MM.1S (cell line): ENCODE results near the gene SCUBE1.

ENCODE experiments used
- DNase-seq: peaks from one replicate; pipeline ENCODE4 v3.0.0-alpha.2; 2015
- H2AFZ ChIP-seq: fragments of 300-600 bp; sonication (generic); 2 replicates; pipeline ENCODE4 v1.6.0; 2016; ENCODE audit warnings: antibody characterized with exemption, low read length
- H3F3A ChIP-seq: fragments of 300-600 bp; sonication (generic); 2 replicates; pipeline ENCODE4 v1.6.1; 2016; ENCODE audit warnings: mild to moderate bottlenecking, antibody characterized with exemption, low read length, moderate library complexity, mixed read lengths; ENCODE audit not compliant: insufficient read depth
- H3K27ac ChIP-seq: fragments of 300-600 bp; sonication (generic); 2 replicates; pipeline ENCODE4 v1.5.1; 2016; ENCODE audit warnings: mild to moderate bottlenecking, low read length
- H3K27me3 ChIP-seq: fragments of 300-600 bp; sonication (generic); replicated peaks from 2 replicates; pipeline ENCODE4 v1.6.0; 2016; ENCODE audit warnings: low read length; ENCODE audit not compliant: insufficient read depth
- H3K36me3 ChIP-seq: fragments of 300-600 bp; sonication (generic); replicated peaks from 2 replicates; pipeline ENCODE4 v1.6.1; 2016; ENCODE audit warnings: mild to moderate bottlenecking, low read length, mixed read lengths; ENCODE audit not compliant: insufficient read depth
- H3K4me1 ChIP-seq: fragments of 300-600 bp; sonication (generic); 2 replicates; pipeline ENCODE4 v1.6.1; 2016; ENCODE audit warnings: low read length, mixed read lengths
- H3K4me2 ChIP-seq: fragments of 300-600 bp; sonication (generic); 2 replicates; pipeline ENCODE4 v1.6.0; 2016; ENCODE audit warnings: low read depth, low read length
- H3K4me3 ChIP-seq: fragments of 300-600 bp; sonication (generic); 2 replicates; pipeline ENCODE4 v1.5.1; 2016; ENCODE audit warnings: low read length, mixed read lengths
- H3K79me2 ChIP-seq: fragments of 300-600 bp; sonication (generic); 2 replicates; pipeline ENCODE4 v1.6.1; 2016; ENCODE audit warnings: mixed run types, low read length, mixed read lengths
- H3K9ac ChIP-seq: fragments of 300-600 bp; sonication (generic); 2 replicates; pipeline ENCODE4 v1.6.1; 2016; ENCODE audit warnings: low read length, mixed read lengths
- H3K9me2 ChIP-seq: fragments of 300-600 bp; sonication (generic); replicated peaks from 2 replicates; pipeline ENCODE4 v1.6.1; 2016; ENCODE audit warnings: mild to moderate bottlenecking, low read length, mixed read lengths; ENCODE audit not compliant: insufficient read depth
- H3K9me3 ChIP-seq: fragments of 300-600 bp; sonication (generic); replicated peaks from 2 replicates; pipeline ENCODE4 v1.6.1; 2016; ENCODE audit warnings: mild to moderate bottlenecking, low read length, mixed read lengths; ENCODE audit not compliant: insufficient read depth
- H4K20me1 ChIP-seq: fragments of 300-600 bp; sonication (generic); 2 replicates; pipeline ENCODE4 v1.6.1; 2016; ENCODE audit warnings: mild to moderate bottlenecking, low read length, moderate library complexity, mixed read lengths; ENCODE audit not compliant: insufficient read depth
- CTCF ChIP-seq: fragments of 300-600 bp; sonication (generic); IDR thresholded peaks from 2 replicates; pipeline ENCODE4 v1.5.1; 2016; ENCODE audit warnings: antibody characterized with exemption, low read length, mixed read lengths
- EZH2 ChIP-seq: fragments of 300-600 bp; sonication (generic); optimal IDR thresholded peaks from 2 replicates; pipeline ENCODE3; 2017; ENCODE audit warnings: low read depth, mild to moderate bottlenecking, antibody characterized with exemption, low read length, mixed read lengths
- EZH2phosphoT487 ChIP-seq: fragments of 300-600 bp; sonication (generic); IDR thresholded peaks from 2 replicates; pipeline ENCODE4 v1.6.1; 2018; ENCODE audit warnings: antibody characterized with exemption, low read length

SCUBE1 gene

GRCh38 chr22:43171607-43172006 lies 171.6 kb downstream of the SCUBE1 start:
- no peak overlapping the region for H3K4me3 ChIP-seq
- H3K27ac ChIP-seq = no peak overlapping the region
- no peak overlapping the region for H3K4me2 ChIP-seq
- H3K9me3 ChIP-seq = no peaks in the 10 kb centered on the region
- H3K9me2 ChIP-seq = no peaks in the 10 kb centered on the region
- TF ChIP-seq EZH2 (no peak), EZH2phosphoT487 (no peak), CTCF (no peak)
- no peaks in the 10 kb centered on the region; the same call in 1 of the 2 replicates for H3K36me3 ChIP-seq
- no peaks in the 10 kb centered on the region for H3F3A ChIP-seq
- H2AFZ ChIP-seq = no peak overlapping the region
- no peak overlapping the region for H3K9ac ChIP-seq
- no peak for DNase-seq
- no peaks in the 10 kb centered on the region for H3K27me3 ChIP-seq
- H3K4me1 ChIP-seq = no peaks in the 10 kb centered on the region
- no peaks in the 10 kb centered on the region for H3K79me2 ChIP-seq
- no peaks in the 10 kb centered on the region for H4K20me1 ChIP-seq

DNA sequence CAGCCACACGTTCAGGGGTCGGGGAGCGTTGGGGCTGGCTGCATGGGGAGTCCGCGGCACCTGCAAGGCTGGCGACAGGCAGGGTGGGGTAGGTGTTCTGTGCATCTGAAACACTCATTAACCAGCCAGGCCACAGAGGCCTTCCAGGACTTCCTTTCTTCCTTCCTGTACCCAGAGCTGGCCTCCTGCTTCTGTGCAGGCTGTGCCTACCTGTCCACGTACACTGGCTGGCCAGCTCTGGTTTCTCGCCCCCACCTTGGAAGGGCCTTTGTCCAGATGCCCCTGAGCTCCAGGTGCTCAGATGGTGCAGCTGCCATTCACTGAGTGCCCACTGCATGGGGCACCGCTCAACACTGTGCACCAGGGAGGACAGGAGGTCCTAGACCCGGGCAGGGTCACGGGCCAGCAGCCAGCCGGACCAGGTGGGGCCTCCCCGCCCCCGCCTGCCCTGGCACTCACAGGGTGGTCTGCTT lies 172.1 kb downstream of the SCUBE1 start:
- no peak overlapping the region for H3K9ac ChIP-seq
- H3K9me3 ChIP-seq = no peaks in the 10 kb centered on the region
- no peak for TF ChIP-seq EZH2phosphoT487
- no peak for TF ChIP-seq EZH2
- no peak for DNase-seq
- no peaks in the 10 kb centered on the region for H3K27me3 ChIP-seq
- no peak overlapping the region for H3K4me3 ChIP-seq
- H3K4me1 ChIP-seq = no peaks in the 10 kb centered on the region
- H3K36me3 ChIP-seq = no peaks in the 10 kb centered on the region; the same call in 1 of the 2 replicates
- H3K9me2 ChIP-seq = no peaks in the 10 kb centered on the region
- H3K79me2 ChIP-seq = no peaks in the 10 kb centered on the region
- no peak overlapping the region for H3K4me2 ChIP-seq
- no peak overlapping the region for H2AFZ ChIP-seq
- no peak overlapping the region for H3K27ac ChIP-seq
- no peaks in the 10 kb centered on the region for H3F3A ChIP-seq
- no peaks in the 10 kb centered on the region for H4K20me1 ChIP-seq

GRCh38 chr22:43170131-43170480 lies 173.1 kb downstream of the SCUBE1 start:
- Histone ChIP-seq H3K4me3 (no peak overlapping the region), H3K27me3 (no peaks in the 10 kb centered on the region), H3K36me3 (no peaks in the 10 kb centered on the region), H3K9me2 (no peaks in the 10 kb centered on the region), H3K79me2 (no peaks in the 10 kb centered on the region), H4K20me1 (no peaks in the 10 kb centered on the region), H3K9ac (no peak overlapping the region), H3F3A (no peaks in the 10 kb centered on the region; the same call in 1 of the 2 replicates), H3K4me1 (no peaks in the 10 kb centered on the region), H3K4me2 (no peak overlapping the region), H3K27ac (no peak overlapping the region), H2AFZ (no peak overlapping the region), H3K9me3 (no peaks in the 10 kb centered on the region)
- no peak for TF ChIP-seq EZH2
- TF ChIP-seq EZH2phosphoT487 = no peak
- TF ChIP-seq CTCF = no peak
- DNase-seq = no peak

- no peak for TF ChIP-seq EZH2
- no peaks in the 10 kb centered on the region for H3K9me2 ChIP-seq
- no peak for DNase-seq
- H3K27ac ChIP-seq = no peak overlapping the region
- H3K9me3 ChIP-seq = no peaks in the 10 kb centered on the region
- no peak overlapping the region for H3K4me2 ChIP-seq
- H3F3A ChIP-seq = no peaks in the 10 kb centered on the region; the same call in 1 of the 2 replicates
- H3K79me2 ChIP-seq = no peaks in the 10 kb centered on the region
- no peaks in the 10 kb centered on the region for H3K36me3 ChIP-seq
- H3K4me1 ChIP-seq = no peaks in the 10 kb centered on the region
- H3K9ac ChIP-seq = no peak overlapping the region
- H2AFZ ChIP-seq = no peak overlapping the region
- H3K4me3 ChIP-seq = no peak overlapping the region
- no peaks in the 10 kb centered on the region for H3K27me3 ChIP-seq
- H4K20me1 ChIP-seq = no peaks in the 10 kb centered on the region
Measured at GRCh38 chr22:43169310-43170130, 173.7 kb downstream of the SCUBE1 start.
